GM23338 (cell line): ENCODE data around the gene CYP27A1. TPM values are rescaled to one million over a fixed set of nuclear protein-coding genes. Genes with fewer than 3 reads are reported as not detected.

Source experiments
- ATAC-seq: fragments of 200-7000 bp; cut with Tn5 transposase; 3 replicates; pipeline ENCODE4 v1.9.1; 2020
- DNase-seq: peaks from one replicate; pipeline ENCODE4 v3.0.0-alpha.2; 2015; ENCODE audit warnings: low spot score
- H2AFZ ChIP-seq: fragments of 200-600 bp; sonication (generic); 2 replicates; pipeline ENCODE4 v1.8.0; 2016; ENCODE audit warnings: antibody characterized with exemption, mild to moderate bottlenecking, moderate library complexity
- H3F3A ChIP-seq: fragments of 200-600 bp; sonication (generic); replicated peaks from 2 replicates; pipeline ENCODE4 v1.8.0; 2017; ENCODE audit warnings: antibody characterized with exemption, mixed run types, low read depth
- H3K27ac ChIP-seq: fragments of 200-600 bp; sonication (generic); 2 replicates; pipeline ENCODE4 v1.6.1; 2016; ENCODE audit warnings: low read depth
- H3K27me3 ChIP-seq: fragments of 200-600 bp; sonication (generic); 2 replicates; pipeline ENCODE4 v1.8.0; 2016; ENCODE audit warnings: mild to moderate bottlenecking, mixed run types, moderate library complexity; ENCODE audit not compliant: insufficient read depth
- H3K36me3 ChIP-seq: fragments of 200-600 bp; sonication (generic); 2 replicates; pipeline ENCODE4 v1.8.0; 2016; ENCODE audit warnings: mild to moderate bottlenecking; ENCODE audit not compliant: insufficient read depth
- H3K4me1 ChIP-seq: fragments of 200-600 bp; sonication (generic); 2 replicates; pipeline ENCODE4 v1.8.0; 2016; ENCODE audit warnings: mild to moderate bottlenecking, moderate library complexity; ENCODE audit not compliant: insufficient read depth
- H3K4me2 ChIP-seq: fragments of 200-600 bp; sonication (generic); 2 replicates; pipeline ENCODE4 v1.7.1; 2017; ENCODE audit warnings: mixed run types
- H3K4me3 ChIP-seq: fragments of 200-600 bp; sonication (generic); 2 replicates; pipeline ENCODE4 v1.6.1; 2016; ENCODE audit warnings: mixed run types
- H3K79me2 ChIP-seq: fragments of 200-600 bp; sonication (generic); replicated peaks from 2 replicates; pipeline ENCODE4 v1.8.0; 2017; ENCODE audit warnings: mild to moderate bottlenecking; ENCODE audit not compliant: insufficient read depth
- H3K9me2 ChIP-seq: fragments of 200-600 bp; sonication (generic); 2 replicates; pipeline ENCODE4 v1.8.0; 2017; ENCODE audit not compliant: insufficient read depth
- H4K20me1 ChIP-seq: fragments of 200-600 bp; sonication (generic); replicated peaks from 2 replicates; pipeline ENCODE4 v1.8.0; 2017; ENCODE audit warnings: mild to moderate bottlenecking; ENCODE audit not compliant: insufficient read depth
- H3K27ac Mint-ChIP-seq: 2 replicates; pipeline ENCODE4 v1.8.0; 2020; ENCODE audit warnings: inconsistent platforms, mild to moderate bottlenecking, moderate library complexity, mixed read lengths
- H3K27me3 Mint-ChIP-seq: 3 replicates; pipeline ENCODE4 v1.8.0; 2022; ENCODE audit warnings: low read depth, mild to moderate bottlenecking, moderate library complexity, mixed read lengths, inconsistent platforms; ENCODE audit not compliant: insufficient read depth, poor library complexity
- H3K36me3 Mint-ChIP-seq: 3 replicates; pipeline ENCODE4 v1.8.0; 2021; ENCODE audit warnings: low read depth, mild to moderate bottlenecking, inconsistent platforms, moderate library complexity, mixed read lengths
- H3K4me1 Mint-ChIP-seq: 3 replicates; pipeline ENCODE4 v1.8.0; 2020; ENCODE audit warnings: mild to moderate bottlenecking, inconsistent platforms, mixed read lengths
- H3K4me3 Mint-ChIP-seq: 3 replicates; pipeline ENCODE4 v1.8.0; 2021; ENCODE audit warnings: moderate library complexity, mild to moderate bottlenecking, inconsistent platforms, mixed read lengths
- H3K9me3 Mint-ChIP-seq: 3 replicates; pipeline ENCODE4 v1.8.0; 2020; ENCODE audit warnings: moderate library complexity, mild to moderate bottlenecking, inconsistent platforms, mixed read lengths
- EZH2phosphoT487 ChIP-seq: fragments of 200-600 bp; sonication (generic); IDR thresholded peaks from one replicate; pipeline ENCODE4 v1.8.1; 2018; ENCODE audit warnings: antibody characterized with exemption; ENCODE audit not compliant: unreplicated experiment
- NANOG ChIP-seq: IDR thresholded peaks from 2 replicates; pipeline ENCODE4 v1.6.1; 2016; ENCODE audit warnings: antibody characterized with exemption, borderline replicate concordance
- ZNF331 ChIP-seq: fragments of 250-450 bp; sonication (Bioruptor Pico); IDR thresholded peaks from 2 replicates; pipeline ENCODE4 v1.5.0; 2020; ENCODE audit warnings: low read depth, mild to moderate bottlenecking, moderate library complexity
- polyA plus RNA-seq: library from polyadenylated mRNA; unstranded; fragments of >200 nt; fragmentation: Nextera tagmentation; extraction: Ambion mirVana; gene quantifications from 2 replicates; pipeline ENCODE4 v1.2.1, GENCODE V29; 2016
- total RNA-seq: library from RNA; depleted of rRNA; stranded (reverse); fragments of >200 nt; shearing (Covaris generic); gene quantifications from 2 replicates; pipeline ENCODE4 v1.2.3, GENCODE V29; 2014
- TF ChIP-seq, protein P1 (sequence below): fragments of 250-450 bp; sonication (Bioruptor Pico); IDR thresholded peaks from 2 replicates; pipeline ENCODE4 v1.5.0; 2020; ENCODE audit warnings: mild to moderate bottlenecking, moderate library complexity

Gene CYP27A1
- total and polyA plus RNA-seq, 2 experiments from 2014 or later: 2.2 to 6.9 TPM

GRCh38 chr2:218829868-218830451 is 48.0 kb downstream of the CYP27A1 start (continued):
- TF ChIP-seq, protein P1, sequence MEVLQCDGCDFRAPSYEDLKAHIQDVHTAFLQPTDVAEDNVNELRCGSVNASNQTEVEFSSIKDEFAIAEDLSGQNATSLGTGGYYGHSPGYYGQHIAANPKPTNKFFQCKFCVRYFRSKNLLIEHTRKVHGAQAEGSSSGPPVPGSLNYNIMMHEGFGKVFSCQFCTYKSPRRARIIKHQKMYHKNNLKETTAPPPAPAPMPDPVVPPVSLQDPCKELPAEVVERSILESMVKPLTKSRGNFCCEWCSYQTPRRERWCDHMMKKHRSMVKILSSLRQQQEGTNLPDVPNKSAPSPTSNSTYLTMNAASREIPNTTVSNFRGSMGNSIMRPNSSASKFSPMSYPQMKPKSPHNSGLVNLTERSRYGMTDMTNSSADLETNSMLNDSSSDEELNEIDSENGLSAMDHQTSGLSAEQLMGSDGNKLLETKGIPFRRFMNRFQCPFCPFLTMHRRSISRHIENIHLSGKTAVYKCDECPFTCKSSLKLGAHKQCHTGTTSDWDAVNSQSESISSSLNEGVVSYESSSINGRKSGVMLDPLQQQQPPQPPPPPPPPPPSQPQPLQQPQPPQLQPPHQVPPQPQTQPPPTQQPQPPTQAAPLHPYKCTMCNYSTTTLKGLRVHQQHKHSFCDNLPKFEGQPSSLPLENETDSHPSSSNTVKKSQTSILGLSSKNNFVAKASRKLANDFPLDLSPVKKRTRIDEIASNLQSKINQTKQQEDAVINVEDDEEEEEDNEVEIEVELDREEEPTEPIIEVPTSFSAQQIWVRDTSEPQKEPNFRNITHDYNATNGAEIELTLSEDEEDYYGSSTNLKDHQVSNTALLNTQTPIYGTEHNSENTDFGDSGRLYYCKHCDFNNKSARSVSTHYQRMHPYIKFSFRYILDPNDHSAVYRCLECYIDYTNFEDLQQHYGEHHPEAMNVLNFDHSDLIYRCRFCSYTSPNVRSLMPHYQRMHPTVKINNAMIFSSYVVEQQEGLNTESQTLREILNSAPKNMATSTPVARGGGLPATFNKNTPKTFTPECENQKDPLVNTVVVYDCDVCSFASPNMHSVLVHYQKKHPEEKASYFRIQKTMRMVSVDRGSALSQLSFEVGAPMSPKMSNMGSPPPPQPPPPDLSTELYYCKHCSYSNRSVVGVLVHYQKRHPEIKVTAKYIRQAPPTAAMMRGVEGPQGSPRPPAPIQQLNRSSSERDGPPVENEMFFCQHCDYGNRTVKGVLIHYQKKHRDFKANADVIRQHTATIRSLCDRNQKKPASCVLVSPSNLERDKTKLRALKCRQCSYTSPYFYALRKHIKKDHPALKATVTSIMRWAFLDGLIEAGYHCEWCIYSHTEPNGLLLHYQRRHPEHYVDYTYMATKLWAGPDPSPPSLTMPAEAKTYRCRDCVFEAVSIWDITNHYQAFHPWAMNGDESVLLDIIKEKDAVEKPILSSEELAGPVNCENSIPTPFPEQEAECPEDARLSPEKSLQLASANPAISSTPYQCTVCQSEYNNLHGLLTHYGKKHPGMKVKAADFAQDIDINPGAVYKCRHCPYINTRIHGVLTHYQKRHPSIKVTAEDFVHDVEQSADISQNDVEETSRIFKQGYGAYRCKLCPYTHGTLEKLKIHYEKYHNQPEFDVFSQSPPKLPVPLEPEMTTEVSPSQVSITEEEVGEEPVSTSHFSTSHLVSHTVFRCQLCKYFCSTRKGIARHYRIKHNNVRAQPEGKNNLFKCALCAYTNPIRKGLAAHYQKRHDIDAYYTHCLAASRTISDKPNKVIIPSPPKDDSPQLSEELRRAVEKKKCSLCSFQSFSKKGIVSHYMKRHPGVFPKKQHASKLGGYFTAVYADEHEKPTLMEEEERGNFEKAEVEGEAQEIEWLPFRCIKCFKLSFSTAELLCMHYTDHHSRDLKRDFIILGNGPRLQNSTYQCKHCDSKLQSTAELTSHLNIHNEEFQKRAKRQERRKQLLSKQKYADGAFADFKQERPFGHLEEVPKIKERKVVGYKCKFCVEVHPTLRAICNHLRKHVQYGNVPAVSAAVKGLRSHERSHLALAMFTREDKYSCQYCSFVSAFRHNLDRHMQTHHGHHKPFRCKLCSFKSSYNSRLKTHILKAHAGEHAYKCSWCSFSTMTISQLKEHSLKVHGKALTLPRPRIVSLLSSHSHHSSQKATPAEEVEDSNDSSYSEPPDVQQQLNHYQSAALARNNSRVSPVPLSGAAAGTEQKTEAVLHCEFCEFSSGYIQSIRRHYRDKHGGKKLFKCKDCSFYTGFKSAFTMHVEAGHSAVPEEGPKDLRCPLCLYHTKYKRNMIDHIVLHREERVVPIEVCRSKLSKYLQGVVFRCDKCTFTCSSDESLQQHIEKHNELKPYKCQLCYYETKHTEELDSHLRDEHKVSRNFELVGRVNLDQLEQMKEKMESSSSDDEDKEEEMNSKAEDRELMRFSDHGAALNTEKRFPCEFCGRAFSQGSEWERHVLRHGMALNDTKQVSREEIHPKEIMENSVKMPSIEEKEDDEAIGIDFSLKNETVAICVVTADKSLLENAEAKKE: no peak

- H3K4me2 ChIP-seq: no peak overlapping the region
- no peak overlapping the region for H3K4me3 ChIP-seq
- H3K27ac Mint-ChIP-seq: no peak overlapping the region
- no peak overlapping the region for H3K27ac ChIP-seq
- no peak overlapping the region for H2AFZ ChIP-seq
- no peaks in the 10 kb centered on the region for H3F3A ChIP-seq
- ATAC-seq (no peak), DNase-seq (no peak)
- H4K20me1 ChIP-seq: no peaks in the 10 kb centered on the region
- no peaks in the 10 kb centered on the region for H3K4me1 ChIP-seq
- H3K9me2 ChIP-seq: no peaks in the 10 kb centered on the region
- H3K4me3 Mint-ChIP-seq: no peak overlapping the region
- no peaks in the 10 kb centered on the region for H3K36me3 Mint-ChIP-seq
- H3K36me3 ChIP-seq: no peaks in the 10 kb centered on the region
- H3K27me3 Mint-ChIP-seq: peaks cover 2% of the 10 kb centered on the region
- no peaks in the 10 kb centered on the region for H3K27me3 ChIP-seq
- H3K9me3 Mint-ChIP-seq: no peaks in the 10 kb centered on the region
- H3K4me1 Mint-ChIP-seq: no peaks in the 10 kb centered on the region; the same call in 2 of the 3 replicates
- H3K79me2 ChIP-seq: no peaks in the 10 kb centered on the region
- TF ChIP-seq, protein P1: no peak
- TF ChIP-seq EZH2phosphoT487: no peak
- TF ChIP-seq NANOG: no peak
- TF ChIP-seq ZNF331 (CRISPR knock-in tag): no peak
Observed at GRCh38 chr2:218830526-218831306, 48.8 kb downstream of the CYP27A1 start.
